HepG2 (cell line): Measurements from ENCODE around the gene DAAM2. TPM values are rescaled to one million over a fixed set of nuclear protein-coding genes. Genes with fewer than 3 reads are reported as not detected.

ENCODE experiments used
- ATAC-seq: fragments of 200-7000 bp; cut with Tn5 transposase; 3 replicates; pipeline ENCODE4 v1.9.1; 2020; ENCODE audit warnings: mild to moderate bottlenecking, moderate library complexity
- BruUV-seq: library from RNA; stranded (reverse); fragments of 400-500 nt; replicated peaks from 2 replicates; lab custom pipeline; 2021; lab: Mats Ljungman, UMichigan
- CTCF ChIA-PET: fragments of 300-600 bp; formaldehyde crosslinking; extraction: SDS; loops from one replicate; lab custom pipeline; 2021; ENCODE audit warnings: low total read pairs, inconsistent platforms, low intra/inter-chr PET ratio; lab: Yijun Ruan, JAX
- POLR2A ChIA-PET: fragments of 350-600 bp; sonication (Branson Sonifier 250); formaldehyde crosslinking; loops from one replicate; lab custom pipeline; 2020; ENCODE audit warnings: antibody characterized with exemption, inconsistent platforms; lab: Yijun Ruan, JAX
- DNase-seq: peaks from one replicate; pipeline ENCODE4 v3.0.0-alpha.2; 2015; ENCODE audit warnings: low spot score
- FAIRE-seq: peaks from 3 replicates; lab custom pipeline; 2011; peaks lifted over from hg19 to GRCh38; lab: Jason Lieb, UNC
- H2AFZ ChIP-seq: one replicate; pipeline ENCODE4 v1.6.1; 2011; ENCODE audit warnings: low read length, inconsistent platforms
- H3K27ac ChIP-seq: fragments of 300-600 bp; 3 replicates; pipeline ENCODE4 v1.8.0; 2011; ENCODE audit warnings: mixed run types, mild to moderate bottlenecking, mixed read lengths, low read length, inconsistent platforms; ENCODE audit not compliant: insufficient read depth; ENCODE audit errors: extremely low read length
- H3K27me3 ChIP-seq, 2 experiments: fragments of 200-600 bp in 1 of 2; 2 replicates in 1 of 2; 3 replicates in 1 of 2; pipeline versions ENCODE4 v1.6.0 to v1.8.0; 2011; ENCODE audit warnings: low read length in 2 of 2, mild to moderate bottlenecking in 2 of 2, moderate library complexity in 2 of 2, inconsistent platforms in 1 of 2; ENCODE audit not compliant: insufficient read depth in 2 of 2, control insufficient read depth in 1 of 2
- H3K36me3 ChIP-seq, 2 experiments: fragments of 200-600 bp in 1 of 2; replicated peaks in 1 of 2; 2 replicates in 1 of 2; 3 replicates in 1 of 2; pipeline versions ENCODE4 v1.5.1 to v1.8.0; 2011; ENCODE audit warnings: low read length in 2 of 2, inconsistent platforms in 1 of 2; ENCODE audit not compliant: insufficient read depth in 2 of 2, control insufficient read depth in 1 of 2
- H3K4me1 ChIP-seq: 2 replicates; pipeline ENCODE4 v1.5.1; 2012; ENCODE audit warnings: low read length, inconsistent platforms; ENCODE audit not compliant: insufficient read depth
- H3K4me2 ChIP-seq: 2 replicates; pipeline ENCODE4 v1.6.0; 2011; ENCODE audit warnings: low read depth, low read length, inconsistent platforms
- H3K4me3 ChIP-seq, 3 experiments: fragments of 200-600 bp in 1 of 3; sonication (generic), shearing (Covaris generic) in 1 of 3; replicated peaks in 1 of 3; 2 replicates each; pipeline ENCODE4 v1.5.1; 2011 to 2016; ENCODE audit warnings: low read length in 3 of 3, inconsistent platforms in 2 of 3, low read depth in 2 of 3, mild to moderate bottlenecking in 2 of 3, control low read depth in 1 of 3, mixed read lengths in 1 of 3; ENCODE audit not compliant: insufficient read depth in 1 of 3
- H3K79me2 ChIP-seq: one replicate; pipeline ENCODE4 v1.6.1; 2011; ENCODE audit warnings: low read length, inconsistent platforms; ENCODE audit not compliant: insufficient read depth
- H3K9ac ChIP-seq: 2 replicates; pipeline ENCODE4 v1.6.0; 2011; ENCODE audit warnings: mild to moderate bottlenecking, low read depth, low read length, inconsistent platforms; ENCODE audit not compliant: insufficient read depth
- H3K9me3 ChIP-seq: 2 replicates; pipeline ENCODE4 v1.5.1; 2012; ENCODE audit warnings: mild to moderate bottlenecking, low read length
- H4K20me1 ChIP-seq: 2 replicates; pipeline ENCODE4 v1.6.0; 2011; ENCODE audit warnings: inconsistent platforms, mild to moderate bottlenecking, low read length, moderate library complexity; ENCODE audit not compliant: insufficient read depth
- ATF1 ChIP-seq: IDR thresholded peaks from 2 replicates; pipeline ENCODE4 v1.6.1; 2016; ENCODE audit warnings: mild to moderate bottlenecking, control low read depth
- CERS6 ChIP-seq: sonication (generic); formaldehyde crosslinking; IDR thresholded peaks from 2 replicates; pipeline ENCODE4 v1.5.0; 2020; ENCODE audit warnings: missing genetic modification reagents
- MBNL3 ChIP-seq: fragments of 250-450 bp; sonication (Bioruptor Pico); conservative IDR thresholded peaks from 2 replicates; pipeline ENCODE4 v1.8.0; 2022; ENCODE audit warnings: mild to moderate bottlenecking, inconsistent platforms
- PHF8 ChIP-seq: sonication (generic); formaldehyde crosslinking; IDR thresholded peaks from 2 replicates; pipeline ENCODE4 v1.5.0; 2020; ENCODE audit warnings: missing genetic modification reagents
- ZBTB42 ChIP-seq: sonication (generic); formaldehyde crosslinking; IDR thresholded peaks from 2 replicates; pipeline ENCODE4 v1.5.0; 2020; ENCODE audit warnings: mild to moderate bottlenecking, missing genetic modification reagents
- ZNF552 ChIP-seq: sonication (generic); formaldehyde crosslinking; IDR thresholded peaks from 2 replicates; pipeline ENCODE4 v1.9.0; 2022; ENCODE audit warnings: missing genetic modification reagents, mild to moderate bottlenecking, borderline replicate concordance
- ZNF564 ChIP-seq: sonication (generic); formaldehyde crosslinking; IDR thresholded peaks from 2 replicates; pipeline ENCODE4 v1.8.1; 2023; ENCODE audit warnings: mild to moderate bottlenecking, missing genetic modification reagents
- ZNF570 ChIP-seq: sonication (generic); formaldehyde crosslinking; IDR thresholded peaks from 2 replicates; pipeline ENCODE4 v1.4.0; 2020; ENCODE audit warnings: mild to moderate bottlenecking, missing genetic modification reagents, borderline replicate concordance
- WGBS: methylation state at CpG from one replicate; pipeline ENCODE4 v1.1.6; 2017; ENCODE audit warnings: low lambda C conversion rate; 5-methylcytosine and 5-hydroxymethylcytosine counted together
- in situ Hi-C: cut with HindIII; loops from 2 replicates; pipeline ENCODE4 v1.10.0; 2017; ENCODE audit warnings: low pct_unique_long_range_greater_than_20kb; ENCODE audit not compliant: extremely low pct_ligation_motif_present
- intact Hi-C: fragments of 100-400 bp; cut with micrococcal nuclease; formaldehyde crosslinking; loops from one replicate; pipeline ENCODE4 v1.10.0; 2022; ENCODE audit not compliant: unreplicated experiment
- polyA plus RNA-seq, 8 experiments: library from polyadenylated mRNA; depleted of rRNA in 3 of 8; stranded (reverse) in 7 of 8; unstranded in 1 of 8; fragments of >200 nt; fragmentation: Illumina TruSeq in 4 of 8; extraction: Trizol in 4 of 8; gene quantifications; 2 replicates each; pipeline versions ENCODE4 v1.2.1 to v1.2.3, GENCODE V29; 2011 to 2016; ENCODE audit warnings: low read depth in 4 of 8, missing spikeins in 1 of 8, mixed read lengths in 1 of 8; ENCODE audit not compliant: insufficient read depth in 1 of 8
- total RNA-seq, 5 experiments: library from RNA; depleted of rRNA; stranded (reverse); fragments of >200 nt; fragmentation: Illumina TruSeq; extraction: Trizol; gene quantifications; 2 replicates each; pipeline ENCODE4 v1.2.3, GENCODE V29; 2016; ENCODE audit warnings: low read depth in 1 of 5

Gene DAAM2
- total and polyA plus RNA-seq, 2 of the 13 experiments (the other 11 are each of a cell fraction or from before 2014, with no cell fraction given) = 0.01 TPM; not detected in 1

DNA sequence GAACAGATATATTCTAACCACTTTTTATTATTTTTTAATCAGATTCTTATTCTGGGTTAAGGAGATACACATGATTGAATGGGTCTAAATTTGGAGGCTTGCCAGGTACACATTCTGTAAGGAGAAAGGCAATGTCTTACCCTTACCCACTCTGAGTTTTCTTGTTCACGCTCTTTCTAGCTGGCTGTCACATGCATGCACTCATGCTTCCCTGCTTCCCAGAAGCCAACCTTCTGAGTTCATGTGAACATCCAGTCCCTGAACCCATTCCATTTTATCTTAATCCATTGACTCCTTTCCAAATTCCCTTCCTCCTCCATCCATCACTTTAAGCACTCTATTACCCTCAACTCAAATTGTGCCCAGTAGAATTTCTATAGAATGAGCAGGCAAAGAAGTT is 159.5 kb downstream of the DAAM2 start (continued):
- no peak for TF ChIP-seq ZNF570 (CRISPR knock-in tag)
- TF ChIP-seq ZNF552 = no peak
- TF ChIP-seq ZNF564 (CRISPR knock-in tag) = no peak
- no peak for TF ChIP-seq ZBTB42 (CRISPR knock-in tag)
- TF ChIP-seq, all 625 proteins: peak for 0

DNA sequence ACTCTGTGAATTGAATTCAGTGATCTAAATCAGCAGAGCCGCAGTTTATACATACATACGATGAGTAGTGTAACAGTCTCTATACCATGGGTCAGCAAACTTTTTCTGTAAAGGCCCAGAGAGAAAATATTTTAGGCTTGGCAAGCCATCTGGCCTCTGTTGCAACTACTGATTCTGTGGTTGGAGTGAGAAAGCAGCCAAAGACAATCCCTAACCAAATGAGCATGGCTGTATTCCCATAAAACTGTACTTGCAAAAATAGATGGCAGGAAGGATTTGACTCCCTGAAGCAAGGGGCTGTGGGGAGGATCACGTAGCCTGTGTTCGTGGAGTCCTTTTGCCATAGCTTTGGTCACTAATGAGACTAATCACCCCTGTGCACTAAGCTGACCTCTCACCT is 160.0 kb downstream of the DAAM2 start:
- no peak for DNase-seq
- CTCF ChIA-PET = no interaction called here
- no peaks in the 10 kb centered on the region for H4K20me1 ChIP-seq
- BruUV-seq = no TSS peak
- POLR2A ChIA-PET = no interaction called here
- no peak overlapping the region for H3K27ac ChIP-seq
- no peak overlapping the region for H3K4me2 ChIP-seq
- intact Hi-C loops (no loop called here), in situ Hi-C loops (no loop called here)
- ATAC-seq = no peak
- H3K27me3 ChIP-seq = no peaks in the 10 kb centered on the region
- no peak for FAIRE-seq
- TF ChIP-seq PHF8 (CRISPR knock-in tag) (no peak), MBNL3 (CRISPR knock-in tag) (no peak), ATF1 (CRISPR knock-in tag) (no peak), CERS6 (CRISPR knock-in tag) (no peak)
- no peaks in the 10 kb centered on the region for H3K36me3 ChIP-seq
- no peaks in the 10 kb centered on the region for H3K9me3 ChIP-seq
- no peaks in the 10 kb centered on the region for H3K79me2 ChIP-seq
- no peak overlapping the region for H3K4me3 ChIP-seq
- WGBS = 33% methylated on average over 4 of the region's 4 CpGs
- H3K9ac ChIP-seq = no peak overlapping the region
- peaks cover 18% of the 10 kb centered on the region for H3K4me1 ChIP-seq
- no peak overlapping the region for H2AFZ ChIP-seq
